Thyroid gland (tissue), 4 donors: ENCODE data around the gene HS3ST3A1.

Experiments used
- POLR2A ChIP-seq, 2 donors: fragments of 450-650 bp; IDR thresholded peaks; one replicate each; pipeline ENCODE4 v1.6.1; 2017; ENCODE audit warnings: antibody characterized with exemption in 2 of 2, mild to moderate bottlenecking in 2 of 2, moderate library complexity in 1 of 2
- TF ChIP-seq, protein P1 (sequence below), 6 experiments: fragments of 200-600 bp in 3 of 6; fragments of 450-650 bp in 3 of 6; sonication (generic) in 3 of 6; IDR thresholded peaks; one replicate each; pipeline ENCODE4 v1.5.1; 2016 to 2019; ENCODE audit warnings: antibody characterized with exemption in 6 of 6, mild to moderate bottlenecking in 2 of 6, inconsistent platforms in 1 of 6, moderate library complexity in 1 of 6

DNA sequence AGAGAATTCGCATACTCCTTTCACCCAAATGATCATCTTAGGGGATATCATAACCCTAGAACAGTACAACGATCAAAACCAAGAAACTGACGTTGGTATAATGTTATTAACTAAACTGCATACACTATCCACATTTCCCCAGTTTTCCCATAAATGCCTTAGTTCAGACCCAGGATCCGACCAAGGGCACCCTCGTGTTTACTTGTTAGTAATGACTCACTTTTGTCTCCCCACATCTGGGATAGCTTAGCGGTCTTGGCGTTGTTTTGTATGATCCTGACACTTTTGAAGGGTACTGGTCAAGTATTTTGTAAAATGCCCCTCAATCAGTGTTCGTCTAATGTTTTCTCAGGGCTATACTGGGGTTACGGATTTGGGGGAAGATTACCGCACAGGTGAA lies 8.0 kb downstream of the HS3ST3A1 start:
- TF ChIP-seq, protein P1, sequence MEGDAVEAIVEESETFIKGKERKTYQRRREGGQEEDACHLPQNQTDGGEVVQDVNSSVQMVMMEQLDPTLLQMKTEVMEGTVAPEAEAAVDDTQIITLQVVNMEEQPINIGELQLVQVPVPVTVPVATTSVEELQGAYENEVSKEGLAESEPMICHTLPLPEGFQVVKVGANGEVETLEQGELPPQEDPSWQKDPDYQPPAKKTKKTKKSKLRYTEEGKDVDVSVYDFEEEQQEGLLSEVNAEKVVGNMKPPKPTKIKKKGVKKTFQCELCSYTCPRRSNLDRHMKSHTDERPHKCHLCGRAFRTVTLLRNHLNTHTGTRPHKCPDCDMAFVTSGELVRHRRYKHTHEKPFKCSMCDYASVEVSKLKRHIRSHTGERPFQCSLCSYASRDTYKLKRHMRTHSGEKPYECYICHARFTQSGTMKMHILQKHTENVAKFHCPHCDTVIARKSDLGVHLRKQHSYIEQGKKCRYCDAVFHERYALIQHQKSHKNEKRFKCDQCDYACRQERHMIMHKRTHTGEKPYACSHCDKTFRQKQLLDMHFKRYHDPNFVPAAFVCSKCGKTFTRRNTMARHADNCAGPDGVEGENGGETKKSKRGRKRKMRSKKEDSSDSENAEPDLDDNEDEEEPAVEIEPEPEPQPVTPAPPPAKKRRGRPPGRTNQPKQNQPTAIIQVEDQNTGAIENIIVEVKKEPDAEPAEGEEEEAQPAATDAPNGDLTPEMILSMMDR (IDR thresholded peaks at IDR 0.05), result no peak
- no peak for TF ChIP-seq POLR2A (IDR thresholded peaks at IDR 0.05)
